Measurements from ENCODE around the gene ATP1A2.

The ATP1A2 gene

GRCh38 chr1:160115545-160116282 lies at the start of gene ATP1A2:
TSS of gene ATP1A2 (plus strand) at chr1:160115759. CDS start at chr1:160115862, 103 bp downstream.
- DNase-seq, result no peak

GRCh38 chr1:160066829-160067745 lies 48.5 kb upstream of the ATP1A2 start:
- DNase-seq, result no peak

- no peak for DNase-seq
These were observed 47.3 kb upstream of the ATP1A2 start for GRCh38 chr1:160068225-160068624.

- DNase-seq, result no peak
These were observed 45.9 kb upstream of the ATP1A2 start, which contains the start of gene KCNJ10 for GRCh38 chr1:160069460-160070231. TSS of gene KCNJ10 (minus strand) at chr1:160070160. CDS start at chr1:160042532, 27,628 bp downstream.

GRCh38 chr1:160070243-160071163 lies 45.1 kb upstream of the ATP1A2 start:
- DNase-seq, result peak; percentile 57

- DNase-seq, result no peak
These were observed 44.3 kb upstream of the ATP1A2 start for GRCh38 chr1:160071289-160071688.

GRCh38 chr1:160074865-160075264 lies 40.7 kb upstream of the ATP1A2 start:
- no peak for DNase-seq

GRCh38 chr1:160075836-160076235 lies 39.7 kb upstream of the ATP1A2 start:
- DNase-seq, result no peak

- no peak for DNase-seq
These were observed 39.3 kb upstream of the ATP1A2 start for GRCh38 chr1:160076295-160076694.

GRCh38 chr1:160077486-160077885 lies 38.1 kb upstream of the ATP1A2 start:
- DNase-seq, result no peak

GRCh38 chr1:160078512-160079195 lies 36.9 kb upstream of the ATP1A2 start:
- peak; percentile 79 for DNase-seq

GRCh38 chr1:160079448-160079847 lies 36.1 kb upstream of the ATP1A2 start:
- DNase-seq, result no peak

GRCh38 chr1:160080381-160081100 lies 35.0 kb upstream of the ATP1A2 start:
- DNase-seq, result no peak

GRCh38 chr1:160081261-160081936 lies 34.2 kb upstream of the ATP1A2 start, which contains the start of gene KCNJ9:
TSS of gene KCNJ9 (plus strand) at chr1:160081538. CDS start at chr1:160084031, 2,493 bp downstream.
- no peak for DNase-seq

- DNase-seq, result no peak
These were observed 33.1 kb upstream of the ATP1A2 start for GRCh38 chr1:160082487-160082886.

- no peak for DNase-seq
These were observed 32.6 kb upstream of the ATP1A2 start for GRCh38 chr1:160082926-160083325.

- DNase-seq, result no peak
These were observed 31.4 kb upstream of the ATP1A2 start for GRCh38 chr1:160083968-160084770.

GRCh38 chr1:160084771-160085321 lies 30.7 kb upstream of the ATP1A2 start:
- DNase-seq, result no peak

Data from OCI-M1 (cell line).